ENCODE data around the gene PRR19.

DNA sequence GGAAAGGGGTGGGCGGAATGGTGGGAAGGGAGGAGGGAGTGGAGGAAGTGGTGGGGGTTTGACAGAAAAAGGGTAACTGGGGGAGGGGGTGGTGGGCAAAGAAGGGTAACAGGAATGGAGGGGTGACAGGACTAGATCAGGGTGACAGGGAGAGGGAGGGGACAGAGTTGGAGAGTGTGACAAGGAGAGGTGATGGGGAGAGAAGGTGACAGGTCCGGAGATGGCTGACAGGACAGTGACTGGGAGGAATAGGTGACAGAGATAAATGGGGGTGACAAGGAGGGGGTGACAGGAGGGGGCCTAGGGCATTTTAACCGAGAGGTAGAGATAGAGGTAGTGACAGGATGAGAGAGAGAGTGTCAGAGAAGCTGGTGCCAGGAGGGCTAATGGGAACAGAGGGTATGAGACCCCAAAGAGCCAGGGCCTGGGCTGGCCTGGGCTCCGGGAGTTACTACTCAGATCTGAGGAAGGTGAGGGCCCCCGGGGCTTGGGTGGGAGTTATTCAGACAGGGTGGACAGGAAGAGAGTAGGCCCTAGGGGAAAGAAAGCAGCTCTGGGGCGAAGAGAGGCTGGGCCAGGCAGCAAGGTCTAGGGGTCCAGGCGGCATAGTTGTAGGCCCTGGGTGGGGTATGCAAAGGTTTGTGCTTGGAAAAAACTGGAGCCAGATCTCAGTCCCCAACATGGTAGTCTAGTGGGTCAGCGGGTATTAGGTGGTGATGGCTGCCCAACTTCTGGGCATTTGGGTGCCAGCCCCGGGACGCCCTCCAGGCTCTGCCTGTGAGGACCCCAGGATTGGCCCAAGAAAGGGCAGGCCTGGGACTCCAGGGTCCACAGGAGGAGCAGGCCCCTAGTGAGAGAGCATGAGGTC lies 32.2 kb upstream of the PRR19 start:
- TF ChIP-seq, protein P1, sequence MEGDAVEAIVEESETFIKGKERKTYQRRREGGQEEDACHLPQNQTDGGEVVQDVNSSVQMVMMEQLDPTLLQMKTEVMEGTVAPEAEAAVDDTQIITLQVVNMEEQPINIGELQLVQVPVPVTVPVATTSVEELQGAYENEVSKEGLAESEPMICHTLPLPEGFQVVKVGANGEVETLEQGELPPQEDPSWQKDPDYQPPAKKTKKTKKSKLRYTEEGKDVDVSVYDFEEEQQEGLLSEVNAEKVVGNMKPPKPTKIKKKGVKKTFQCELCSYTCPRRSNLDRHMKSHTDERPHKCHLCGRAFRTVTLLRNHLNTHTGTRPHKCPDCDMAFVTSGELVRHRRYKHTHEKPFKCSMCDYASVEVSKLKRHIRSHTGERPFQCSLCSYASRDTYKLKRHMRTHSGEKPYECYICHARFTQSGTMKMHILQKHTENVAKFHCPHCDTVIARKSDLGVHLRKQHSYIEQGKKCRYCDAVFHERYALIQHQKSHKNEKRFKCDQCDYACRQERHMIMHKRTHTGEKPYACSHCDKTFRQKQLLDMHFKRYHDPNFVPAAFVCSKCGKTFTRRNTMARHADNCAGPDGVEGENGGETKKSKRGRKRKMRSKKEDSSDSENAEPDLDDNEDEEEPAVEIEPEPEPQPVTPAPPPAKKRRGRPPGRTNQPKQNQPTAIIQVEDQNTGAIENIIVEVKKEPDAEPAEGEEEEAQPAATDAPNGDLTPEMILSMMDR (conservative IDR thresholded peaks at IDR 0.05): no peak
- no peak for TF ChIP-seq ZFX (IDR thresholded peaks at IDR 0.05)

All from C4-2B (cell line).